ENCODE measurements around the gene ABCC8.
"Not testable (repeated sequence)": the region's sequence is repeated elsewhere in the genome, so short reads cannot be mapped to it uniquely, and the experiment has no call there.

ABCC8 gene

DNA sequence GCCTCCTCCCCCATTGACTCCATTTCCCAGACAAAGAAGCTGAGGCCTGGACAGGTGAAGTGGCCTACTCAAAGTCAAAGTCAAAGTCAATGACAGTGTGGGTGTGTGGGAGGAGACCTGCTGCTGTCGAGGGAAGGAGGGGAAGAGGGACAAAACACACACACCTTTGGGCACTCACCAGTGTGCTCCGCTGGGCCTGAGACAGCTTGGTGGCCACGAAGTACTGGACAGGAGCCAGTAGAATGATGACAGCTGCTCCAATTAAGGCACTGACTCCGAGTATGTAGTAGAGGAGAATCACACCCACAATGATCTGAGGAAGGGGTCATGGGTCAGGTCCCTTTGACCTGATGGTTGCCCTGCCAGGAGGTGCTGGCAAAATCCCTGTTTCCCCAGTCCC lies 33.6 kb downstream of the ABCC8 start:
- no peak overlapping the region for H3K4me3 ChIP-seq (ENCODE audit: low read depth, low read length)

DNA sequence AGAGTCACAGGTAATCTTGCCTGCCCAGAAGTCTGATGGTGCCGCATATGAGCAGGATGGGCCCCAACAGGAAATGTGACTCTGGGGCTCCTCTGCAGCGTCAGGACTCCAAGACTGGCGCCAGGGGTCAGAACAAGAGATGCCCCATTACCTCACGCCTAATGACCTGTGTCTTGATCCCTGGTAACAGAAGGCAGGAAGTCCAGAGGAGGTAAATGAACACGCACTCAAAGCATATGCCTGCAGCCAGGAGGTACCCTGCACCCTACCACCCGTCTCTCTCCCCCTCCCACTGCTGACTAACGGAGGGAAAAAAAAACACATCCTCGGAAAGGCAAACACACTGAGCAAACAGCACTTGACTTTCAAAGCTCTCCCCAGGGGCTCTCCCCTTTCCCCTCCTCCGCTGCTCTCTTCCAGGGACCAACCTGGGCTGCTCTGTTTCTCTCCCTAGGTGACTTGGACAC lies 37.3 kb downstream of the ABCC8 start:
- H3K4me3 ChIP-seq (ENCODE audit: low read depth, low read length) = no peak overlapping the region
- H3K9ac ChIP-seq (ENCODE audit: low read depth, low read length) = no peak overlapping the region
- H3K36me3 ChIP-seq (ENCODE audit: control insufficient read depth, insufficient read depth, low read length) = no peaks in the 10 kb centered on the region
- peaks cover 3% of the 10 kb centered on the region for H3K4me1 ChIP-seq (ENCODE audit: control insufficient read depth, insufficient read depth, low read length)
- no peaks in the 10 kb centered on the region for H3K9me3 ChIP-seq (ENCODE audit: control insufficient read depth, insufficient read depth, low read length)
- peaks cover 37% of the 10 kb centered on the region for H3K27me3 ChIP-seq (ENCODE audit: control insufficient read depth, insufficient read depth, low read length)

More for the DNA sequence above, 33.6 kb downstream of the ABCC8 start:
- Histone ChIP-seq H3K9me3 (ENCODE audit: control insufficient read depth, insufficient read depth, low read length) (no peaks in the 10 kb centered on the region), H3K4me1 (ENCODE audit: control insufficient read depth, insufficient read depth, low read length) (peaks cover 3% of the 10 kb centered on the region), H3K36me3 (ENCODE audit: control insufficient read depth, insufficient read depth, low read length) (no peaks in the 10 kb centered on the region), H3K27me3 (ENCODE audit: control insufficient read depth, insufficient read depth, low read length) (peaks cover 29% of the 10 kb centered on the region), H3K9ac (ENCODE audit: low read depth, low read length) (no peak overlapping the region)

DNA sequence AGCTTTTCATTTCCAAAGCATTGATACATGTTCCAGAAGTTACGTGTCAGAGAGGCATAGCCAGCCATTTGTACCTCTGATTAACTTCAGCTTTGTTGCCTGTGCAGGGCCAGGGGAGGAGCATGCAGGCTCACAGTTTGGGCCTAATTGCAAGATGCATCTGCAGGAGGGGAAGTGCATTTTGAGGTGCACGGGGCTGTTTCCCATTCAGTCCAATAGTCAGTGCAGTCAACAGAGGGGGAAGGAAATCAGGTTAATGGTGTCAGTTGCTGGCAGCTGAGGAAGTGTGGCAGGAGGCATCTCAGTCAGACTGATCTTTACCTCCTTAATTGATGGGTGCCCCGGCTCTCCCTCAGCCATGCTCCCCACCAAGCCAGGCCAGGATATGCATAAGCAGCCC lies 39.3 kb downstream of the ABCC8 start:
- H3K4me1 ChIP-seq (ENCODE audit: control insufficient read depth, insufficient read depth, low read length) = peaks cover 3% of the 10 kb centered on the region
- H3K9ac ChIP-seq (ENCODE audit: low read depth, low read length) = no peak overlapping the region
- H3K9me3 ChIP-seq (ENCODE audit: control insufficient read depth, insufficient read depth, low read length) = no peaks in the 10 kb centered on the region
- peaks cover 37% of the 10 kb centered on the region for H3K27me3 ChIP-seq (ENCODE audit: control insufficient read depth, insufficient read depth, low read length)
- no peak overlapping the region for H3K4me3 ChIP-seq (ENCODE audit: low read depth, low read length)
- H3K36me3 ChIP-seq (ENCODE audit: control insufficient read depth, insufficient read depth, low read length) = no peaks in the 10 kb centered on the region

DNA sequence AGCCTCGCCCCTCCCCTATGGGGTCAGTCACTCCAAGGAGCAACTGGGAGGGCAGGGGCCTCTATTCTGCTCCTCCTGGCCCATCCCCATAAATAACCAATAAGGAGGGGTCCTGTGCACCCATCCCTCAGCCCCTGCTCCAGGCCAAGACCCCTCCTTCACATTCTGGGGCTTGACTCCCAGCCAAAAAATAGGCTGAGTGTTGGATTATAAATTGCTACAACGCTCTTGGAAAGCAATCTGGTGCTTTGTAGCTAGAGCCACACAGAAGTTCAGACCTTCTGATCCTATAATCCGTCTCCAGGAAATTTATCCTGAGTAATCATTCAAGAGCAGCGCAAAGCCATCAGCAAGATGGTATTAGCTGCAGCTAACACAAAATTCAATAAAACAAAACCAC lies 42.5 kb downstream of the ABCC8 start:
- Histone ChIP-seq H3K36me3 (ENCODE audit: control insufficient read depth, insufficient read depth, low read length) (no peaks in the 10 kb centered on the region), H3K4me1 (ENCODE audit: control insufficient read depth, insufficient read depth, low read length) (no peaks in the 10 kb centered on the region), H3K4me3 (ENCODE audit: low read depth, low read length) (no peak overlapping the region), H3K27me3 (ENCODE audit: control insufficient read depth, insufficient read depth, low read length) (peaks cover 19% of the 10 kb centered on the region), H3K9me3 (ENCODE audit: control insufficient read depth, insufficient read depth, low read length) (no peaks in the 10 kb centered on the region), H3K9ac (ENCODE audit: low read depth, low read length) (no peak overlapping the region)

DNA sequence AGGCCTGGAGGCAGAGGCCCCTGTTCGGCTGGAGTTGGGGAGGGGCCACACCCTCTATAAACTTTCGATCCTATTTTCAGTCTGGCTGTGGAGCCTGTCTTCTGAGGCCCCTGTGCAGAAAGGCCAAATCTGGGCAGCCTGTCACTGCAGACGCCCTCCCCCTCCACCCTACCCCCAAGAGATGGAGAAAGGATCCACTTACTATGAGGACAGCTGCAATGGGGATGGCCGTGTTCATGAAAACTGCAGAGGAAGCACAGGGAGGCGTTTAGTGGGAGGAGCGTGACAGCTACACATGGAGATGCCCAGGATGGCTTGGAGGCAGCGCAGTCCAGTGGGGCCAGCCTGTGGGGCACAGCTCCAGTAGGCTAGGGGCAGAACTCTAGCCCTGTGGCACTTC lies 44.6 kb downstream of the ABCC8 start:
- no peak overlapping the region for H3K4me3 ChIP-seq (ENCODE audit: low read depth, low read length)
- H3K27me3 ChIP-seq (ENCODE audit: control insufficient read depth, insufficient read depth, low read length) = peaks cover 2% of the 10 kb centered on the region
- H3K9ac ChIP-seq (ENCODE audit: low read depth, low read length) = no peak overlapping the region
- no peaks in the 10 kb centered on the region for H3K4me1 ChIP-seq (ENCODE audit: control insufficient read depth, insufficient read depth, low read length)
- H3K9me3 ChIP-seq (ENCODE audit: control insufficient read depth, insufficient read depth, low read length) = no peaks in the 10 kb centered on the region
- no peaks in the 10 kb centered on the region for H3K36me3 ChIP-seq (ENCODE audit: control insufficient read depth, insufficient read depth, low read length)

DNA sequence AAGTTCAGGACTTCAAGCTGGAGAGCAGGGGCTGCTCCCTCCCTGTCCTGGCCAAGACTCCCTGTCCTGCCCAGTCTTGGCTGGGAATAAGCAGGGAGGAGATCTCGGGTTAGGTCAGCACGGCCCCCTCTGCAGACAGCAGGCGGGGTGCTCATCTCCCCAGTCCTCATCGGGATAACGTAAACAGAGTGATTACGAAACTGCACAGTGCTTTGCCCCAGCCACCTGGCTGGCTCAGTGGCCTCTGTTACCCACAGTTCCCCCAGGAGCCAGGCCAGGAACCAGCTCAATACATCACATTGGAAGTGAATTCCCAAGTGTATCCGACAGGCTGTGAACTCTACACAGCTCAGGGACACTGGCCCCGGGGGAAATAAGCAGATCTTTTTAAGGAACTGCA lies 45.5 kb downstream of the ABCC8 start:
- H3K4me1 ChIP-seq (ENCODE audit: control insufficient read depth, insufficient read depth, low read length) = no peaks in the 10 kb centered on the region
- no peaks in the 10 kb centered on the region for H3K9me3 ChIP-seq (ENCODE audit: control insufficient read depth, insufficient read depth, low read length)
- H3K36me3 ChIP-seq (ENCODE audit: control insufficient read depth, insufficient read depth, low read length) = no peaks in the 10 kb centered on the region
- no peak overlapping the region for H3K9ac ChIP-seq (ENCODE audit: low read depth, low read length)
- H3K4me3 ChIP-seq (ENCODE audit: low read depth, low read length) = no peak overlapping the region
- H3K27me3 ChIP-seq (ENCODE audit: control insufficient read depth, insufficient read depth, low read length) = no peaks in the 10 kb centered on the region

DNA sequence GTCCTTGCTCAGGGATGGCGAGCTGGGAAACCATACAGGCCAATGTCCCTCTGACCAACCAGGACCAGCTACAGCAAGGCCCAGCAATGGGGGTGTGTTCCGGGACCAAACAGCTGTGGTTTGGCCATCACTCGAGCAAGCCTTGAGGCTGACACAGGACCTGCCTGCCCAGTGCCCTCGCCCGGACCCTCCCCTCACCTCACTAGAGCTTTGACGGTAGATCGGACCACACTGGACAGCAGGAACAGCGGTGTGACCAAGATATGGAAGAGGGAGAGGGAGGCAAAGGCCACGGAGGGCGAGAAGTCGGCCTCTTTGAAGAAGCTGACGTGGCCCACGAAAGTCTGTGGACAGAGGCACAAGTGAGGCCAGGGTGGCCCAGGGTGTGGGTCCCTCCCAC lies 46.0 kb downstream of the ABCC8 start:
- H3K9ac ChIP-seq (ENCODE audit: low read depth, low read length) = no peak overlapping the region
- no peaks in the 10 kb centered on the region for H3K9me3 ChIP-seq (ENCODE audit: control insufficient read depth, insufficient read depth, low read length)
- no peak overlapping the region for H3K4me3 ChIP-seq (ENCODE audit: low read depth, low read length)
- H3K4me1 ChIP-seq (ENCODE audit: control insufficient read depth, insufficient read depth, low read length) = no peaks in the 10 kb centered on the region
- H3K36me3 ChIP-seq (ENCODE audit: control insufficient read depth, insufficient read depth, low read length) = no peaks in the 10 kb centered on the region
- H3K27me3 ChIP-seq (ENCODE audit: control insufficient read depth, insufficient read depth, low read length) = no peaks in the 10 kb centered on the region

DNA sequence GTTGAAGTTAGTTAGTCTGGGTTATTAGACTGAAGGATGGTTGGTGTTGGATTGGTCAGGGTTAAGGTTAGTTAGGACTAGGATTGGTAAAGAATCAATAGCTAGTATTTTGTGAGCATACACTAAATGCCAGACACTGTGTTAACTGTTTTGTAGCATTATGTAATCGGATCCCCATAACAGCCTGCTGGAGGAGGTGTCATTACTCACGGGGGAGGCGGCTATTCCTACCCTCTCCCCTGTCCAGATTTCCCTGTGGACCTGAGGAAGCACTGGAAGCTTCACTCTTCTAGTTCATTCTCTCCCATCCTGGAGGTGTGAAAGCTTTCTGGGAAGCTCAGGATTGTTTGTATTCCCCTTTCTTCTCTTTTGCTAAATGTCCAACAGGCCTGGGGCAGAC lies 47.7 kb downstream of the ABCC8 start:
- H3K9ac ChIP-seq (ENCODE audit: low read depth, low read length) = no peak overlapping the region
- no peaks in the 10 kb centered on the region for H3K36me3 ChIP-seq (ENCODE audit: control insufficient read depth, insufficient read depth, low read length)
- H3K9me3 ChIP-seq (ENCODE audit: control insufficient read depth, insufficient read depth, low read length) = no peaks in the 10 kb centered on the region
- no peak overlapping the region for H3K4me3 ChIP-seq (ENCODE audit: low read depth, low read length)
- no peaks in the 10 kb centered on the region for H3K4me1 ChIP-seq (ENCODE audit: control insufficient read depth, insufficient read depth, low read length)
- no peaks in the 10 kb centered on the region for H3K27me3 ChIP-seq (ENCODE audit: control insufficient read depth, insufficient read depth, low read length)

DNA sequence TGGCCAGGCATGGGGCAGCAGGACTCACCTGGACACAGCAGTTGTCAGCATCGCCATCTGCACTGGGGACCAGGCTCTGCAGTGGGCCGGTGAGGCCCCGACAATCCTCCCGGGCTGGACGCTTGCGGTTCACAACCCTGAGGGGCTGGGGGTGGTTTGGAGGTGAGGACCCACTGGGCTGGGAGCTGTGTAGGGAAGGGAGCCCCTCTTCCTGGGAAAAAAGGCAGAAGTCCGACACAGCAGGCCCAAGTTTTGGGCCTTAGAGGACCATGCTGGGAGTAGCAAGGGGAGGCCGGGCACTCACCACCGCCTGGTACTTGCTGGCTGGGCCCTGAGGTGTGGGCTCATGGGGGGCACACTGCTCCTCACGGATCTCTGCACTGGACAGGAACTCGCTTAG lies 48.4 kb downstream of the ABCC8 start:
- Histone ChIP-seq H3K4me3 (ENCODE audit: low read depth, low read length) (no peak overlapping the region), H3K27me3 (ENCODE audit: control insufficient read depth, insufficient read depth, low read length) (no peaks in the 10 kb centered on the region), H3K4me1 (ENCODE audit: control insufficient read depth, insufficient read depth, low read length) (no peaks in the 10 kb centered on the region), H3K9me3 (ENCODE audit: control insufficient read depth, insufficient read depth, low read length) (no peaks in the 10 kb centered on the region), H3K9ac (ENCODE audit: low read depth, low read length) (no peak overlapping the region), H3K36me3 (ENCODE audit: control insufficient read depth, insufficient read depth, low read length) (no peaks in the 10 kb centered on the region)

DNA sequence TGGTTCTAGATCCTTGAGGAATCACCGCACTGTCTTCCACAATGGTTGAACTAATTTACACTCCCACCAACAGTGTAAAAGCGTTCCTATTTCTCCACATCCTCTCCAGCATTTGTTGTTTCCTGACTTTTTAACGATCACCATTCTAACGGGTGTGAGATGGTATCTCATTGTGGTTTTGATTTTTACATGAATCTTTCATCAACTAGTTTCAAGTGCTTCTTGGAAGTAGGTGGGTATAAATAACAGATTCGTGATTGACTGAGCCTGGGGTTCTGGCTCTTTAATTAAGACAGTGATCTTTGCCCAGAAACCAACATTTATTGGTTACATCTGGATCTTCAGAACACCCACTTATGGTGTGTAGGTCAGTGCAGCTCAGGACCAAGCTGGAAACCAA lies 50.4 kb downstream of the ABCC8 start:
- H3K36me3 ChIP-seq (ENCODE audit: control insufficient read depth, insufficient read depth, low read length); H3K9ac ChIP-seq (ENCODE audit: low read depth, low read length); H3K4me3 ChIP-seq (ENCODE audit: low read depth, low read length); H3K9me3 ChIP-seq (ENCODE audit: control insufficient read depth, insufficient read depth, low read length); H3K27me3 ChIP-seq (ENCODE audit: control insufficient read depth, insufficient read depth, low read length); H3K4me1 ChIP-seq (ENCODE audit: control insufficient read depth, insufficient read depth, low read length): not testable (repeated sequence)

DNA sequence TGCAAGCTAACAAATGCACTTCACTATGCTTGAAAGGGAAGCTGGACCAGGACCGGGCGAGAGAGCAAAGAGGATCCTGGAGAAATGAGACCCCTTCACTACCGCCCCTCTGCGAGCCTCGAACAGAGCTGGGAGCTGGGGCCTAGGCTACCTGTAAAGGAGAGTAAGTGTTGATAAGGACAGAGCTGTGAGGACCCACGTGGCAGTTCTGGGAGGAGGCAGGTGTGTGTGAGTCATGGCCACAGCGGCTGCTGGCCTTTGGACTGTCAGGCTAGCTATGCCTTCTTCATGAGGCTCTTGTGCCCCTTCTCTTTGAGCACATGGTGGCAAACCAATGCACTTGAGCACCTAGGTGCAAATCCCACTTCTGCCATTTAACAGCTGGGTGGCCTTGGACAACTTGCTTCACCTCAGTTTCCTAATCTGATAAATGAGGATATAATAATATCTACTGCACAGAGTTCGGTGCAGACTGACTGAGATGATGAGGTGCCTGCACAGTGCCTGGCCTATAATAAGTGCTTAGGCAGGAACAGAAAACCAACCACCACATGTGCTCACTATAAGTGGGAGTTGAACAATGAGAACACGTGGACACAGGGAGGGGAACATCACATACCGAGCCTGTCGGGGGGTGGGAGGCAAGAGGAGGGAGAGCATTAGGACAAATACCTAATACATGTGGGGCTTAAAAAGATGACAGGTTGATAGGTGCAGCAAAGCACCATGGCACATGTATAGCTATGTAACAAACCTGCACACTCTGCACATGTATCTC lies 52.9 kb downstream of the ABCC8 start:
- H3K9ac ChIP-seq (ENCODE audit: low read depth, low read length) = no peak overlapping the region
- H3K36me3 ChIP-seq (ENCODE audit: control insufficient read depth, insufficient read depth, low read length) = no peaks in the 10 kb centered on the region
- no peaks in the 10 kb centered on the region for H3K4me1 ChIP-seq (ENCODE audit: control insufficient read depth, insufficient read depth, low read length)
- peaks cover 2% of the 10 kb centered on the region for H3K27me3 ChIP-seq (ENCODE audit: control insufficient read depth, insufficient read depth, low read length)
- no peak overlapping the region for H3K4me3 ChIP-seq (ENCODE audit: low read depth, low read length)
- H3K9me3 ChIP-seq (ENCODE audit: control insufficient read depth, insufficient read depth, low read length) = no peaks in the 10 kb centered on the region

DNA sequence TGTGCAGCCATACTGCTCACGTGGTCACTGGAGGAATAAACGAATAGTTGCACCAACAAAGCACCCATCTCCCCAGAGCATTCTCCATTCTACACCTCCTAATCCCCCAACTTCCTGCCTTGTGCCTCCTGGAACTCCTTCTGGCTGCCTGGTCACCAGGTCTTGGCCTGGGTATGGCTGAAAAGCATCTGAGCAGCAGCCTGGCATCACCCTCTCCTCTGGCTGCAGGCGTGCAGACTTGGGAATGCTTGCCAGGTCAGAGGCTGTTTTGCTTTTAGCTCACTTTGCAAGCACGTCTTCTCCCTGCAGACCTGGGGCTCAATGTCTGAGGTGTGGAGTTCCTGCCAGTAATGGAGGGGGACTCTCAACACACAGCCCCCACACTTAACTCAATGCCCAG lies 54.9 kb downstream of the ABCC8 start:
- Histone ChIP-seq H3K9ac (ENCODE audit: low read depth, low read length) (no peak overlapping the region), H3K36me3 (ENCODE audit: control insufficient read depth, insufficient read depth, low read length) (no peaks in the 10 kb centered on the region), H3K9me3 (ENCODE audit: control insufficient read depth, insufficient read depth, low read length) (no peaks in the 10 kb centered on the region), H3K27me3 (ENCODE audit: control insufficient read depth, insufficient read depth, low read length) (peaks cover 2% of the 10 kb centered on the region), H3K4me3 (ENCODE audit: low read depth, low read length) (no peak overlapping the region), H3K4me1 (ENCODE audit: control insufficient read depth, insufficient read depth, low read length) (no peaks in the 10 kb centered on the region)
